ENCODE results near the gene FZD7.
A peak's percentile ranks its signal among the peaks of the same experiment; 100 is the strongest.

DNA sequence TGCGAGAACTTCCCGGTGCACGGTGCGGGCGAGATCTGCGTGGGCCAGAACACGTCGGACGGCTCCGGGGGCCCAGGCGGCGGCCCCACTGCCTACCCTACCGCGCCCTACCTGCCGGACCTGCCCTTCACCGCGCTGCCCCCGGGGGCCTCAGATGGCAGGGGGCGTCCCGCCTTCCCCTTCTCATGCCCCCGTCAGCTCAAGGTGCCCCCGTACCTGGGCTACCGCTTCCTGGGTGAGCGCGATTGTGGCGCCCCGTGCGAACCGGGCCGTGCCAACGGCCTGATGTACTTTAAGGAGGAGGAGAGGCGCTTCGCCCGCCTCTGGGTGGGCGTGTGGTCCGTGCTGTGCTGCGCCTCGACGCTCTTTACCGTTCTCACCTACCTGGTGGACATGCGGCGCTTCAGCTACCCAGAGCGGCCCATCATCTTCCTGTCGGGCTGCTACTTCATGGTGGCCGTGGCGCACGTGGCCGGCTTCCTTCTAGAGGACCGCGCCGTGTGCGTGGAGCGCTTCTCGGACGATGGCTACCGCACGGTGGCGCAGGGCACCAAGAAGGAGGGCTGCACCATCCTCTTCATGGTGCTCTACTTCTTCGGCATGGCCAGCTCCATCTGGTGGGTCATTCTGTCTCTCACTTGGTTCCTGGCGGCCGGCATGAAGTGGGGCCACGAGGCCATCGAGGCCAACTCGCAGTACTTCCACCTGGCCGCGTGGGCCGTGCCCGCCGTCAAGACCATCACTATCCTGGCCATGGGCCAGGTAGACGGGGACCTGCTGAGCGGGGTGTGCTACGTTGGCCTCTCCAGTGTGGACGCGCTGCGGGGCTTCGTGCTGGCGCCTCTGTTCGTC, 1.7 kb downstream of the FZD7 start:
- TF ChIP-seq, protein P1, sequence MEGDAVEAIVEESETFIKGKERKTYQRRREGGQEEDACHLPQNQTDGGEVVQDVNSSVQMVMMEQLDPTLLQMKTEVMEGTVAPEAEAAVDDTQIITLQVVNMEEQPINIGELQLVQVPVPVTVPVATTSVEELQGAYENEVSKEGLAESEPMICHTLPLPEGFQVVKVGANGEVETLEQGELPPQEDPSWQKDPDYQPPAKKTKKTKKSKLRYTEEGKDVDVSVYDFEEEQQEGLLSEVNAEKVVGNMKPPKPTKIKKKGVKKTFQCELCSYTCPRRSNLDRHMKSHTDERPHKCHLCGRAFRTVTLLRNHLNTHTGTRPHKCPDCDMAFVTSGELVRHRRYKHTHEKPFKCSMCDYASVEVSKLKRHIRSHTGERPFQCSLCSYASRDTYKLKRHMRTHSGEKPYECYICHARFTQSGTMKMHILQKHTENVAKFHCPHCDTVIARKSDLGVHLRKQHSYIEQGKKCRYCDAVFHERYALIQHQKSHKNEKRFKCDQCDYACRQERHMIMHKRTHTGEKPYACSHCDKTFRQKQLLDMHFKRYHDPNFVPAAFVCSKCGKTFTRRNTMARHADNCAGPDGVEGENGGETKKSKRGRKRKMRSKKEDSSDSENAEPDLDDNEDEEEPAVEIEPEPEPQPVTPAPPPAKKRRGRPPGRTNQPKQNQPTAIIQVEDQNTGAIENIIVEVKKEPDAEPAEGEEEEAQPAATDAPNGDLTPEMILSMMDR (IDR thresholded peaks at IDR 0.05; ENCODE audit: poor library complexity) = peak; percentile 64
- TF ChIP-seq EZH2phosphoT487 (IDR thresholded peaks at IDR 0.05; ENCODE audit: low read depth, severe bottlenecking, unreplicated experiment) = no peak
- no peak for TF ChIP-seq EZH2 (IDR thresholded peaks at IDR 0.05; ENCODE audit: borderline replicate concordance)
